ENCODE results near the gene CLBA1. TPM values are rescaled to one million over a fixed set of nuclear protein-coding genes. Genes with fewer than 3 reads are reported as not detected.
"Not testable (repeated sequence)": the region's sequence is repeated elsewhere in the genome, so short reads cannot be mapped to it uniquely, and the experiment has no call there.

Gene CLBA1
- total and polyA plus RNA-seq, 2 experiments from 2014 or later: 7.7 to 10.4 TPM

- H3K27me3 ChIP-seq (replicated peaks; ENCODE audit: insufficient read depth): no peaks in the 10 kb centered on the region
- H3K4me2 ChIP-seq (ENCODE audit: unreplicated experiment): no peak overlapping the region
- no peak overlapping the region for H3K9ac ChIP-seq
- TF ChIP-seq EZH2 (IDR thresholded peaks at IDR 0.05; ENCODE audit: insufficient read depth, poor library complexity, severe bottlenecking) (no peak), EZH2phosphoT487 (IDR thresholded peaks at IDR 0.05; ENCODE audit: insufficient read depth, low read depth) (no peak)
- H3K4me1 ChIP-seq (ENCODE audit: insufficient read depth): no peaks in the 10 kb centered on the region
- no peaks in the 10 kb centered on the region for H4K20me1 ChIP-seq (ENCODE audit: insufficient read depth)
- no peak overlapping the region for H3K27ac ChIP-seq
- H2AFZ ChIP-seq: no peak overlapping the region
- no peak overlapping the region for H3K4me3 ChIP-seq
- H3K9me2 ChIP-seq (ENCODE audit: insufficient read depth): no peaks in the 10 kb centered on the region
- H3K79me2 ChIP-seq (ENCODE audit: insufficient read depth): no peaks in the 10 kb centered on the region
- WGBS, 2 experiments (ENCODE audit: low coverage in 1 of 2, low lambda C conversion rate in 2 of 2, missing lambda C conversion rate in 2 of 2): 88 to 91% methylated on average over 11 to 17 of the region's 17 CpGs
- DNase-seq: no peak
- in situ Hi-C loops (cut with MboI): no loop called here
- H3K36me3 ChIP-seq (ENCODE audit: low read depth): no peaks in the 10 kb centered on the region
- no peaks in the 10 kb centered on the region for H3F3A ChIP-seq (ENCODE audit: insufficient read depth)
- H3K9me3 ChIP-seq (ENCODE audit: low read depth): no peaks in the 10 kb centered on the region
These were observed 35.6 kb upstream of the CLBA1 start for GRCh38 chr14:104950021-104950420.

- DNase-seq; in situ Hi-C loops (cut with MboI): not testable (repeated sequence)
- 100% methylated on average over 3 to 5 of the region's 15 CpGs for WGBS, 2 experiments (ENCODE audit: low coverage in 1 of 2, low lambda C conversion rate in 2 of 2, missing lambda C conversion rate in 2 of 2)
These were observed 34.9 kb upstream of the CLBA1 start for GRCh38 chr14:104950701-104951100.

GRCh38 chr14:104951863-104952657 lies 33.5 kb upstream of the CLBA1 start:
- DNase-seq; H3F3A ChIP-seq (ENCODE audit: insufficient read depth); H3K9ac ChIP-seq; H4K20me1 ChIP-seq (ENCODE audit: insufficient read depth); H3K27me3 ChIP-seq (replicated peaks; ENCODE audit: insufficient read depth); H3K4me1 ChIP-seq (ENCODE audit: insufficient read depth); H3K9me2 ChIP-seq (ENCODE audit: insufficient read depth); in situ Hi-C loops (cut with MboI); H3K4me2 ChIP-seq (ENCODE audit: unreplicated experiment); H3K36me3 ChIP-seq (ENCODE audit: low read depth); H3K79me2 ChIP-seq (ENCODE audit: insufficient read depth); H3K4me3 ChIP-seq; H3K9me3 ChIP-seq (ENCODE audit: low read depth); H2AFZ ChIP-seq; H3K27ac ChIP-seq: not testable (repeated sequence)
- 85 to 88% methylated on average over 20 to 22 of the region's 28 CpGs for WGBS, 2 experiments (ENCODE audit: low coverage in 1 of 2, low lambda C conversion rate in 2 of 2, missing lambda C conversion rate in 2 of 2)

More at GRCh38 chr14:104950701-104951100, 34.9 kb upstream of the CLBA1 start:
- H3K9me2 ChIP-seq (ENCODE audit: insufficient read depth); H3K79me2 ChIP-seq (ENCODE audit: insufficient read depth); H3K9me3 ChIP-seq (ENCODE audit: low read depth); H2AFZ ChIP-seq; H3K36me3 ChIP-seq (ENCODE audit: low read depth); H3K4me1 ChIP-seq (ENCODE audit: insufficient read depth); H3K4me3 ChIP-seq; H3K9ac ChIP-seq; H4K20me1 ChIP-seq (ENCODE audit: insufficient read depth); H3K27me3 ChIP-seq (replicated peaks; ENCODE audit: insufficient read depth); H3K27ac ChIP-seq; H3K4me2 ChIP-seq (ENCODE audit: unreplicated experiment); H3F3A ChIP-seq (ENCODE audit: insufficient read depth): not testable (repeated sequence)

GRCh38 chr14:104953097-104953496 lies 32.5 kb upstream of the CLBA1 start:
- no peak overlapping the region for H3K4me3 ChIP-seq
- no peak overlapping the region for H3K9ac ChIP-seq
- H3K27ac ChIP-seq: no peak overlapping the region
- H4K20me1 ChIP-seq (ENCODE audit: insufficient read depth): no peaks in the 10 kb centered on the region
- no peaks in the 10 kb centered on the region for H3K9me3 ChIP-seq (ENCODE audit: low read depth)
- 90 to 93% methylated on average over 13 of the region's 13 CpGs for WGBS, 2 experiments (ENCODE audit: low coverage in 1 of 2, low lambda C conversion rate in 2 of 2, missing lambda C conversion rate in 2 of 2)
- no peaks in the 10 kb centered on the region; the same call in 1 of the 2 replicates for H3K36me3 ChIP-seq (ENCODE audit: low read depth)
- DNase-seq: no peak
- H3K79me2 ChIP-seq (ENCODE audit: insufficient read depth): no peaks in the 10 kb centered on the region
- H3K9me2 ChIP-seq (ENCODE audit: insufficient read depth): no peaks in the 10 kb centered on the region
- H2AFZ ChIP-seq: no peak overlapping the region
- H3K27me3 ChIP-seq (replicated peaks; ENCODE audit: insufficient read depth): no peaks in the 10 kb centered on the region
- no peaks in the 10 kb centered on the region for H3F3A ChIP-seq (ENCODE audit: insufficient read depth)
- no peak overlapping the region for H3K4me2 ChIP-seq (ENCODE audit: unreplicated experiment)
- TF ChIP-seq EZH2phosphoT487 (IDR thresholded peaks at IDR 0.05; ENCODE audit: insufficient read depth, low read depth) (no peak), EZH2 (IDR thresholded peaks at IDR 0.05; ENCODE audit: insufficient read depth, poor library complexity, severe bottlenecking) (no peak)
- H3K4me1 ChIP-seq (ENCODE audit: insufficient read depth): no peaks in the 10 kb centered on the region
- in situ Hi-C loops (cut with MboI): no loop called here

All from GM23248 (cell line).